ENCODE data around the gene AKIP1.
"Not testable (repeated sequence)": the region's sequence is repeated elsewhere in the genome, so short reads cannot be mapped to it uniquely, and the experiment has no call there.

AKIP1 gene, protein sequence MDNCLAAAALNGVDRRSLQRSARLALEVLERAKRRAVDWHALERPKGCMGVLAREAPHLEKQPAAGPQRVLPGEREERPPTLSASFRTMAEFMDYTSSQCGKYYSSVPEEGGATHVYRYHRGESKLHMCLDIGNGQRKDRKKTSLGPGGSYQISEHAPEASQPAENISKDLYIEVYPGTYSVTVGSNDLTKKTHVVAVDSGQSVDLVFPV

DNA sequence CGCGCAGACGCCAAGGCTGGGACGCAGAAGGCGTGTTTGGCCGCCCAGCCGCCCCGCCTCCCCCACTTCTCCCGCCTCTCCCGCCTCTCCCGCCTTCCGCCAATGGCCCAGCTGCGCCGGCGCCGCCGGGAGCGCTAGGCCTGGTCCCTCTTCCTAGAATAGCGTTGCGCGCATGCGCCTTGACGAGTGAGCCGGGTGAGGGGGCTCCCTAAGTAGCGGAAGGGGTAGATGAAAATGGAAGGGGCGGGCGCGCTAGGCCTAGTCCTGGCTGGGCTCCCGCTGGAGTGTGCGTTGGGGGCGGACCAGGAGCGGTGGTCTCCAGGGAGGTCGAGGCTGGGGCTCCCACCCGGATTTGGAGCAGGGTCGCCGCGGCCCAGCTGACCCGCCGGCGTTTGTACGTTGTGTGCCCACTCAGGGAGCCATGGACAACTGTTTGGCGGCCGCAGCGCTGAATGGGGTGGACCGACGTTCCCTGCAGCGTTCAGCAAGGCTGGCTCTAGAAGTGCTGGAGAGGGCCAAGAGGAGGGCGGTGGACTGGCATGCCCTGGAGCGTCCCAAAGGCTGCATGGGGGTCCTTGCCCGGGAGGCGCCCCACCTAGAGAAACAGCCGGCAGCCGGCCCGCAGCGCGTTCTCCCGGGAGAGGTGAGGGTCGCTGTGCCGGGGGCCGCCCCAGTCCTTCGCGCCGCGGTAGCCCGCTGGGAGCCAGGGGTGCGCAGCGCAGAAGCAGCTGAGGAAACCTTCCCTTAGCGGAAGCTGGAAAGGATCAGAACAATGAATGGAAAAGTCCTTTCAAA is at the start of gene AKIP1:
Gene AKIP1, plus strand, starts transcription at position 161 of the 795 bp plus-strand sequence. Its CDS starts 261 bp downstream, at position 422.
- peak; percentile 96 for DNase-seq (ENCODE audit: low spot score)

DNA sequence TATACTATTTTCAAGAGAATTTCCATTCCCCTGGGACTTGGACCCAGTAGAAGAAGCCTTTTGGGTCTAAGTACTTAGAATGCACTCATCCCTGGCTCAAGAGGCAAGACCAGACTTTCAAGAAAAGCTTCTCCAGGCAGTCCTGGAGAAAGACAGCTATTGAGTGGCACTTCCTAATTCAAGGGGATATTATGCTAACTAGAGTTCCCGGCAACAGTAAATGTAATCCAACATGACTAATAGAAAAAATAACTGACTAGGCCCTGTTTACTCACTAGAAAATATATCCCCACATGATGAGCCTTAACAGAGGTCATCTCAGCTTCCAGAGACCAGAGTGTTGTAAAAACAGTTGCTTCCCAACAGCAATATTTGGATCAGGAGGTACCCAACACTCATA is 47.2 kb upstream of the AKIP1 start:
- peak; percentile 79 for DNase-seq (ENCODE audit: low spot score)

DNA sequence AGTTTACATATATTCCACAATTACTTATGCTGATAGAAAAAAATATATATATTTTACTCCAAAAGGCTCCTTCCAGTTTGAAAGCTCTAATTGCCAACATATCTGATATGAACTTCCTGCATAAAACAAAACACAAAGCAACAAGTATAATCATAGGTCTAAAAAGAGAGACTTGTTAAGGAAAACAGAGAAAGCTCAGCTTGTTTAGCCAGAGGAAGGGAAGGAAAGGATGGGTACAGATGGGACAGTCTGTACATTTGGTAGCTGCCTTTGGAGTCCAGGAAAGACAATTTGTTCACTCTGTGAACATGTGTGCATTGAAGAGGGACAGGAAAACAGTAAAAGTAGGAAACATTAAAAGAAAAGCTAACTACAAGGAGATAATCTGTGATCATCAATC is 45.7 kb upstream of the AKIP1 start:
- DNase-seq (ENCODE audit: low spot score), result no peak

DNA sequence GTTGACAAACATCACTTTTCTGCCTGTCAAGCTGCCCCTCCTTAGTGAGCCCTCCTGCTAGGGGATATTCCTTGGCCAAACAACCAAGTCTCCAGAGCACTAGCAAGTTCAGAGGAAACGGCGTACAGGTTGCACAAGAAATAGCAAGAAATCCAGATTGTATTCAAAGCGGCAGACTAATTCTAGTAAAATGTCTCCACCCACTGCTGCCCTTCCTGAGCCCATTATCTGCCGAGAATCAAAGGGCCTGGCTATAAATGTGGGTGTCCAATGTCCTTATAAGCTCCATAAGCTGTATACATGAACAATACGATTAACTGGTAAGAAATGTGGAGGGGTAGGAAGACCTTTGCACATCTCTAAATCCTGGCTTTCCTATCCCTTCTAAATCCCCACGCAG is 44.0 kb upstream of the AKIP1 start:
- DNase-seq (ENCODE audit: low spot score), result no peak

DNA sequence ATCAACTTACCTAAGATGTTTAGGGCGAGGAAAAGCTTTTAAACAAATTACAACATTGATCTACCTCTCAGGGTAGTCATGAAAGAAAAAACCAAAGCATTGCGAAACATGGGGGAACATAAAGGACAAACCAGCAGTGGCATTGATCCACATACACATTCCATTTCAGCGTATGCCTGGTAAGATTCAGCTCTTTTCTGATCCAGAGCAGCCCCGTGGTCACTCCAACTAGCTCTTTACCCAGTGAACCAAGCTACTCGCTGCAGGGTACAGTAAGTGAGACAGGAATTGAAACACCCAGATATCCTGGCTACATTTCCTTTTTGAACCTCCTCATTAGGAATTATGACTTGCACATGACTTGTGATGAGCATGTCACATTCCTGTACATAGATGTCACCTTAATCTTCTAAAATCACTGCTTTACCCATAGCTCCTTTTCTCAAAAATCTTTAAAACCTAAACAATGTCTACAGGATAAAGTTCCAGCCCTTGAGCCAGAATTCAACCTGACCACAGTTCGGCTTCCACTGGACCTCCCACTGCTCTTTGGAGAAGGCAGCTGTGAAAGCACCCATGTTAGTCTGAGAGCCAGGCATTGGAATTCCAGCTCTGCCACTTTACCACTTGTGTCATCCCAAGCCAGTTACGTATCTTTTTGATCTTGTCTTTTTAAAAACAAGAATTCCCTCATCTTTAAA is 42.9 kb upstream of the AKIP1 start:
- no peak for DNase-seq (ENCODE audit: low spot score)

- peak; percentile 55 for DNase-seq (ENCODE audit: low spot score)
Measured at GRCh38 chr11:8870411-8871170, 40.4 kb upstream of the AKIP1 start.

- peak; percentile 90 for DNase-seq (ENCODE audit: low spot score)
Measured at GRCh38 chr11:8871171-8871775, 39.7 kb upstream of the AKIP1 start.

DNA sequence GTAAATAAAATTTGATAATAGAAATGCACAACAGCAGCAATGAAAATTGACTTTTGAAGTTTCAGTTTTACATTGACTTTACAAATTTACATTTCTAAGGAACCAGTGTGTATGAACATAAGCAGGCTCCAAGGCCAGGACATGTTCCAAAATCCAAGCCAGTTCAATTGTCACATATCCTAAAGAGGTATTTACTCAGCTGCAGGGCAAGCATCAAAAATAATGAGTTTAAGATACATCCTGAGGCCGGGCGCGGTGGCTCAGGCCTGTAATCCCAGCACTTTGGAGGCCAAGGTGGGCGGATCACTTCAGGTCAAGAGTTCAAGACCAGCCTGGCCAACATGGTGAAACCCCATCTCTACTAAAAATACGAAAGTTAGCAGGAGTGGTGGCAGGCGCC is 39.0 kb upstream of the AKIP1 start:
- no peak for DNase-seq (ENCODE audit: low spot score)

- no peak for DNase-seq (ENCODE audit: low spot score)
Measured at GRCh38 chr11:8873741-8874405, 37.1 kb upstream of the AKIP1 start.

GRCh38 chr11:8878771-8879170 is 32.2 kb upstream of the AKIP1 start:
- DNase-seq (ENCODE audit: low spot score), result no peak

DNA sequence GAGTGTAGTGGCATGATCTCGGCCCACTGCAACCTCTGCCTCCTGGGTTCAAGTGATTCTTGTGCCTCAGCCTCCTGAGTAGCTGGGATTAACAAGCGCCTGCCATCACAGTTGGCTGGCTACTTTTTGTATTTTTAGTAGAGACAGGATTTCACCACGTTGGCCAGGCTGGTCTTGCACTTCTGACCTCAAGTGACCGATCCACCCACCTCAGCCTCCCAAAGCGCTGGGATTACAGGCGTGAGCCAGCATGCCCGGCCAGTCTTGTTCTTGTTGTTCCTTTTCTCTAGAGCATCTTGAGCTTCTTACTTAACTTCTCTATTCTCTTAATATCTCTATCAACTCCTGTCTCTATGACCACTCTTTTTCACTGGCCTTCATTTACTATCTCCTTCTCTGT is 29.4 kb upstream of the AKIP1 start:
- not testable (repeated sequence) for DNase-seq (ENCODE audit: low spot score)

- no peak for DNase-seq (ENCODE audit: low spot score)
Measured at GRCh38 chr11:8886322-8886721, 24.7 kb upstream of the AKIP1 start.

DNA sequence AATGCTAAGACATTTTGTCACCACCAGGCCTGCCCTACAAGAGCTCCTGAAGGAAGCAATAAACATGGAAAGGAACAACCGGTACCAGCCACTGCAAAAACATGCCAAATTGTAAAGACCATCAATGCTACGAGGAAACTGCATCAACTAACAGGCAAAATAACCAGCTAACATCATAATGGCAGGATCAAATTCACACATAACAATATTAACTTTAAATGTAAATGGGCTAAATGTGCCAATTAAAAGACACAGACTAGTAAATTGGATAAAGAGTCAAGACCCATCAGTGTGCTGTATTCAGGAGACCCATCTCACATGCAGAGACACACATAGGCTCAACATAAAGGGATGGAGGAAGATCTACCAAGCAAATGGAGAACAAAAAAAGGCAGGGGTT is 19.8 kb upstream of the AKIP1 start:
- DNase-seq (ENCODE audit: low spot score), result not testable (repeated sequence)

- DNase-seq (ENCODE audit: low spot score), result no peak
Measured at GRCh38 chr11:8899119-8899753, 11.8 kb upstream of the AKIP1 start.

DNA sequence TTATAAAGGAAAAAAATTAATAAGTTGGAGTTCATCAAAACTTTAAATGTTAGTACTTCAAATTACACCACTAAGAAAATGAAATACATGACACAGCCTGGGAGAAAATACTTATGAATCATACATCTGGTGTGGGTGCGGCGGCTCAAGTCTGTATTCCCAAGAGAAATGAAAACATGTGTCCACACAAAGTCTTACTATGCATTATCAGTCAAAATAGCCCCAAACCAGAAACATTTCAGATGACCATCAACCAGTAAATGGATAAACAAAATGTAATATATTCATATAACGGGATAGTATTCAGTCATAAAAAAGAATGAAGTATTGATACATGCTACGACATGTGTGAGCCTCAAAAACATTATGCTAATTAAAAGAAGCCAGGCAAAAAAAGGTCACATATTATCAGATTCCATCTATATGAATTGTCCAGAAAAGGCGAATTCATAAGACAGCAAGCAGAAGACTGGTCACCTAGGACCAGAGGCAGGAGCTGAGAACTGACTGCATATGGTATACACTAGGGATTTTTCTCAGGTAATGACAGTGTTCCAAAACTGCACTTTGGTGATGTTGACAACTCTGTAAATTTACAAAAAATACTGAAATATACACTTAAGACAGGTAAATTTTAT is 5.3 kb upstream of the AKIP1 start:
- peak; percentile 75 for DNase-seq (ENCODE audit: low spot score)

DNA sequence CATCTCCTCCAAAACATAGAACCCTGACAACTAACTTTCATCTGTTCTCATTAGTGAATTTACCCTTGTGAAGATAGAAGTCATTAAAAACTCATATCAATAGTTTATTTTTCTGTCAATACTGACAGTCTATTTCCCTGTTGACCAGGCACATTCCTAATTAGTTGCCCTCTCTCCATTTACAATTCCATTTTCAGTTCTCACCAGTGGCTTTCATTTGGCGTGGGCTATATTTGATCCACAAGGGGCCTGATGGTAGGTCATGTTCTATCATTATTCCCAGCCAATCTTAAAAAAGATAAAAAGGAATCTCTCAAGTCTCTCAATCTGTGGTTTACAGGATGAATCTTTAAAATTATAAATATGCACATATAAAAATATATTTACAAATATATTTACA is 3.9 kb upstream of the AKIP1 start:
- no peak for DNase-seq (ENCODE audit: low spot score)

- no peak for DNase-seq (ENCODE audit: low spot score)
Measured at GRCh38 chr11:8908099-8908498, 2.9 kb upstream of the AKIP1 start.

- no peak for DNase-seq (ENCODE audit: low spot score)
Measured at GRCh38 chr11:8910649-8911026, 351 bp upstream of the AKIP1 start.

GRCh38 chr11:8913961-8914660 is 3.1 kb downstream of the AKIP1 start:
- no peak for DNase-seq (ENCODE audit: low spot score)

- DNase-seq (ENCODE audit: low spot score), result no peak
Measured at GRCh38 chr11:8914661-8915018, 3.7 kb downstream of the AKIP1 start.

Data from hepatic stellate cell (primary cell).